GM18505 (cell line): ENCODE results near the gene CSPG4.

ENCODE experiments used
- ATAC-seq: cut with Tn5 transposase; IDR thresholded peaks from one replicate; pipeline ENCODE4 v1.9.1; 2021; ENCODE audit not compliant: unreplicated experiment
- POLR2A ChIP-seq: IDR thresholded peaks from 4 replicates; pipeline ENCODE4 v1.6.1; 2011; ENCODE audit warnings: borderline replicate concordance; ENCODE audit not compliant: insufficient read depth, insufficient read length; ENCODE audit errors: extremely low read depth

Gene CSPG4

DNA sequence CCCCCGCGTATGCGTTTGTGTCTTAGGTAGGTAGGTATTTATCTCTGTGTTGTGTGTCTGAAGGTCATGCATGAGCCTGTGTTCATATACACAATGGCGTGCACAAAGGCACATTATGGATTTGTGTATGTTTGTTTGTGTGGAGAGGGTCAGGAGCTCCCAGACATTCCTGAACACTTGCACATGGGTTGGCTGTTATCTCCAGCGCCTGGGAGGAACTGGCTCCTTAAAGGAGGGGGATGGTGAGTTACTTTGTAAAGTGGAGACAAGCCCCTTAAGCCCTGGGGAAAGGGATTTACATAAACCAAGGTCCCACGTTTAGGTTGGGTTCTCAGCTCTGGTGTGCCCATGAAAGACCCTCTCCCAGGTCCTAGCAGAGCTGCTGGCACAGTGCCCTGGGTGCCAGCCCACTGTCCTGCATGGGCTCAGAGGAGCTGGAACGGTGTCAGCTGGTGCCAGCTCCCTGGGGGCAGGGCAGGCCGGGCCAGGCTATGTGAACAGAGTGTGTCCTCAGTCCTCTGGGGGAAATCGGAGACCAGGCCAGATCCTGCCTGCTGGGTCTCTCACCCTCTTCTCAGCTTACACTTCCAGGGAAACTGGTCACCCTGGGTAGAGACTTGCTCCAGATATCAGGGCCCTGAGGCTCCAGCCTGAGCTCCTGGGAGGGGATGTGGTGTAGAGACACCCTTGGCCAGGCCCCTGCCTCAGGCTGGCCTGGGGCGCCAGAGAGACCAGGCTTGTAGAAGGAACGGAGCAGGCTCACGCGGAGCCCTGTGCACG lies 39.8 kb downstream of the CSPG4 start:
- no peak for ATAC-seq
- TF ChIP-seq POLR2A = no peak

GRCh38 chr15:75671730-75672602 lies 40.7 kb downstream of the CSPG4 start:
- TF ChIP-seq POLR2A = no peak
- ATAC-seq = no peak

- ATAC-seq = no peak
Observed at GRCh38 chr15:75669879-75670212, 42.8 kb downstream of the CSPG4 start.

DNA sequence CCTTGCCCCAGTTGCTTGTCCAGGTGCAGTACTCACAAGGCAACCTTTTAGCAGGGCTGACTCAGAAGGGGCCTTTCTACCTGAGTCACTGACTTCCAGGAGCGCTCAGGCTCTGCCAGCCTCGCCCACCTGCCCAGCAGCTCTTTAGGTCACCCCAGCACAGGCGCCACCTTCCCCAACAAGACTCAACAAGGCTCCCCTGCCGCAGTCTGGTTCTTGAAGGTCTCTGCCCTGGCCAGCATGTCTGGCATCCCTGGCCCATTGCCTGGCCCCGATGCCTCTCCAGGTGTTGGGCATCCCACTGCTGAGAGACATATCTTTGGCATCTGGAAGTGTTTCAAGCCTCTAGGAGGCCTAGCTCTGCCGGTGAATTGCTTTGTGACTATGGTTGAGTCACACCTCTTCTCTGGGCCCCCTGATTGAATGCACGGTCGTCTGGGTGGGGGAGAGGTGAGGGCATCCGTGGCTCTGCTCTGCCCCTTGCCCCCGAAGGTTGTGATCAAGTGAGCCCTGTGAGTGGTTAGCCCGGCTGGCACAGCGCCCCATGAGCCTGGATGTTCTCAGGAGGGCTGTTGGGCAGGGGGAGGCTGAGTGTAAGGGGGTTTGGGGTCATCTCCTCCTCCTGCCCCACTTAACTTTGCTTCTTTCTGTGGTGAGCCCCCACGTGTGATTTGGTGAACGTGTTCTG lies 43.3 kb downstream of the CSPG4 start:
- ATAC-seq = no peak
- no peak for TF ChIP-seq POLR2A

More at GRCh38 chr15:75669879-75670212, 42.8 kb downstream of the CSPG4 start:
- TF ChIP-seq POLR2A = no peak

- no peak for TF ChIP-seq POLR2A
- no peak for ATAC-seq
Observed at GRCh38 chr15:75666823-75667501, 45.7 kb downstream of the CSPG4 start.

- ATAC-seq = no peak
- TF ChIP-seq POLR2A = no peak
Observed at GRCh38 chr15:75663931-75664421, 48.7 kb downstream of the CSPG4 start.

DNA sequence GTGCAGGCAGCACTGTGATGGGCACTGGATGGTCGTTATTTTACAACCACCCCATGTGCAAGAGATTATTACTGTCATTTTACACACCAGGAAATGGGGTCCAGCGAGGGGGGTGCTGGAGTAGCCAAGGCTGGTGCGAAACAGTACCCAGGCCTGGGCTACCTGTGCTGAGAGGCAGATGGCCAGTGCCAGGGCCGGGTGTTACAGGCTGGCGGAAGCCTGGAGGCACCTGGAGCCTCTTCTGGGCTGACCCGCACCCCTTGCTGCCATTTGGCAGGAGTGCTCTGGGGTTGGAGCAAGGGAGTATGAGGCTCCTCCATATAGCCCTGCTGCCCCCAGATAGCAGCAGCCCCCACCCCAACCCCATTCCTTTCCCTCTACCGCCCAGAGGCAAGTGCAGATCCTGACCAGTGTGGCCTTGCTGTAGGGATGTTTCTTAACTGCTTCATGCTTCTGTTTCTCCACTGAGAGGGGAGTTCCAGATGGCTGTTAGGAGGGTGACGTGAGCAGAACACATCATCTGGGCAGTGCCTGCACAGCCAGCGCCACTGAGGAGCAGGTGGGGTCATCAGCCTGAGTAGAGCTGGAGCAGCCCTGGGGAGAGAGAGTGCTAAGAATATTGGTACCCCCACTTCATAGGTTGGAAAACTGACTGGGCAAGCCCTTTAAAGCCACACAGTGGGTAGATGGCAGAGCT lies 49.7 kb downstream of the CSPG4 start:
- no peak for ATAC-seq
- TF ChIP-seq POLR2A = no peak

GRCh38 chr15:75661756-75662140 lies 50.9 kb downstream of the CSPG4 start:
- no peak for TF ChIP-seq POLR2A
- ATAC-seq = no peak

GRCh38 chr15:75661100-75661755 lies 51.4 kb downstream of the CSPG4 start:
- no peak for ATAC-seq
- TF ChIP-seq POLR2A = no peak

DNA sequence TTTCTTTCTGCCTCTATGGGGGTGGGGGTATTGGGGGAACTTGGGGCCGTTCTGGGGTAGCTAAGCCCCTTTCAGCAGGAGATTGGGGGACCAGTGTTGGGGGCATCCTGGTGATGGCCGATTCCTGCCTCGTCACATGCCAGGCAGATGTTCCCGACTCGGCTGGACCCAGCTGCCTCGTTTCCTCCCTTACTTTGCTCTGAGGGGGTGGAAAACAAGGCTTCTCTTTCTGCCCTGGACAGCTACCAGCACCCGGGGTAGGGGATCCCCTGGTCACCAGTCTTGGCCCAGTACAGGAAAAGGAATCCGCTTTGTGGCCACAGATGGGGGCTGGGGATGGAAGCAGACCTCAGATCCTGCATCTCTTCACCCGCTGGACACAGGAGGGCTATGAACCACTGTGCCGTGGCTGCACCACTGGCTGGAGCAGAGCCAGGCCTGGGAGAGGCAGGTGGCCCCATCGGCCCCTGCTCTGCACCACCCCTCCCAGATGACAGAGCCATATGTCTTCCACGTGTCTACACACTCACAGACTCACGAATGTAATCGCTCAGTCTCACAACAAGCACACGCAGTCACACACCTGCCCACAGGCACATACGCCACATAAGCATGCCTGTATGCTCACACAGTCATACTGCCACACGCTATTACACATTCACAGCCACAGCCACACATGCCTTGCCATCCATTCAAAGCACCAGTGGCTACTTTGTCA lies 52.6 kb downstream of the CSPG4 start:
- no peak for ATAC-seq
- TF ChIP-seq POLR2A = no peak

- TF ChIP-seq POLR2A = no peak
- no peak for ATAC-seq
Observed at GRCh38 chr15:75659141-75659771, 53.4 kb downstream of the CSPG4 start.
